NB4 (cell line): Measurements from ENCODE around the gene MB21D2.

Experiments used
- DNase-seq: peaks from one replicate; pipeline ENCODE4 v3.0.0; 2010; ENCODE audit warnings: low read depth
- H3K4me3 ChIP-seq: one replicate; pipeline ENCODE4 v1.5.1; 2011; ENCODE audit warnings: mild to moderate bottlenecking, low read depth, low read length, moderate library complexity
- CTCF ChIP-seq: IDR thresholded peaks from one replicate; pipeline ENCODE4 v1.5.1; 2012; ENCODE audit warnings: low read depth, low read length
- MYC ChIP-seq: IDR thresholded peaks from 2 replicates; pipeline ENCODE4 v1.6.1; 2011; ENCODE audit warnings: low read depth, low read length
- POLR2A ChIP-seq: IDR thresholded peaks from 2 replicates; pipeline ENCODE4 v1.6.1; 2011; ENCODE audit warnings: mild to moderate bottlenecking; ENCODE audit not compliant: insufficient read length; ENCODE audit errors: extremely low read depth
- TF ChIP-seq, protein P1 (sequence below): IDR thresholded peaks from 2 replicates; pipeline ENCODE4 v1.6.1; 2011; ENCODE audit warnings: low read depth, low read length

Gene MB21D2

DNA sequence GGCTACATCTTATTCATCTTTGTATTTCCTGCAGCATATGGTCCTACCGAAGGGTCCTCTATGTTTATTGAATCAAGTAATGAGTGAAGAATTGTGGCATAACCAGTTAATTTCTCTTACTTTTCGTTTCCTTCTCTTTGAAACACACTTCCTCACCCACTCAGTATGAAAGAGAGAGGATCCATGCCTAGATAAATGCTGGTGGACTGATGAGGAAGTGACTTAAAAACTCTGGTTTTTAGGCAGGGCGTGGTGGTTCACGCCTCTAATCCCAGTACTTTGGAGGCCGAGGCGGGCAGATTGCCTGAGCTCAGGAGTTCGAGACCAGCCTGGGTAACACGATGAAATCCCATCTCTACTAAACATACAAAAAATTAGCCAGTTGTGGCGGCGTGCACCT is 2.2 kb upstream of the MB21D2 start:
- H3K4me3 ChIP-seq = no peak overlapping the region
- TF ChIP-seq, protein P1, sequence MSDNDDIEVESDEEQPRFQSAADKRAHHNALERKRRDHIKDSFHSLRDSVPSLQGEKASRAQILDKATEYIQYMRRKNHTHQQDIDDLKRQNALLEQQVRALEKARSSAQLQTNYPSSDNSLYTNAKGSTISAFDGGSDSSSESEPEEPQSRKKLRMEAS = no peak
- TF ChIP-seq MYC (no peak), CTCF (no peak), POLR2A (no peak)
- no peak for DNase-seq

DNA sequence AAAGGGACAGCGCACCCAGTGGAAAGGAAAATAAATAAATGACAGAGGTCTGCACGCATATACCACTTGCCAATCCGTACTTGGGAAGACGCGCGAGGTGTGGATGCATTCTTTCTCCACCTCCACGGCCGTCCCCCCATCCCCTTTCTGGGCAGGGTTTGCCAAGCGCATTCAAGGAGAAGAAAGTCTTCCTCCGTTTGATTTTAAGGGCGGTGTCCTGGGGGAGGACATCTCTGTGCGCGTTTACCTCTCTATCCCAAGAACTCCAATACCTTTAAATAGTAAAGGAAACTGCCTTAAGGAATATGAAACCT is 576 bp upstream of the MB21D2 start:
- H3K4me3 ChIP-seq = peak overlapping the region; percentile 34
- DNase-seq = no peak
- TF ChIP-seq POLR2A (no peak), CTCF (no peak), MYC (no peak)
- TF ChIP-seq, protein P1 = no peak

GRCh38 chr3:192917028-192917403 is 640 bp downstream of the MB21D2 start:
- TF ChIP-seq MYC (no peak), POLR2A (no peak), CTCF (no peak)
- TF ChIP-seq, protein P1 = no peak
- DNase-seq = peak; percentile 2
- H3K4me3 ChIP-seq = no peak overlapping the region

DNA sequence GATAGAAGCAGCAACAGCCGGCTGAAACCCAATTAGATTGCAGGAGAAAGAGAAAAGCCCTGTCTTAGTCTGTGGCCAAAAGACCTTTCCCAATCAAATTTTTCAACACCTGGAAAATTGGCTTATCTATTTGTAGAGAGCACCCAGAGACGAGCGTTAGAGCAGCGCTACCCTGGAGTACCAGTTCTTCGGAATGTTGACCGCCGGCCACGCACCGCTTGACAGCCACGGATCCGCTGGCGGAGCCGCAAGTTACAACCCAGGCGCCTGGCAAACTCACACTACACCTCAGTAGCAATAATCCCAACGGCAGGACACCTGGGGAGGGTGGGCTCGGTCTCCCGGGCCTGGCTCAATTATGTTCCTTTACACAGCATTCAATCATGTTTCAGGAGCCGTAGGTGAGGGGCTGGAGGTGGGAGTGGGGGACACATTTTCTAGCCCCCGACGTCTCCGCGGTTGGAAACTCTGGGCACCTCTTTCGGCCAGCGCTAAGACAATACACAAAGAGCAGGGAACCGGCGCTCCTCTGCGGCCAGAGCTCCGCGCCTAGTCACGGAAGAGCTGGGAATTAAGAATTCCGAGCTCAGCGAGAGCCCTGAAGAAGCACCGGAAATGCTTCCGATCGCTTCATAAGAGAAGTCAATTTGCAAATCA is 1.2 kb downstream of the MB21D2 start:
- no peak for TF ChIP-seq CTCF
- TF ChIP-seq, protein P1 = no peak
- no peak for TF ChIP-seq POLR2A
- TF ChIP-seq MYC = no peak
- no peak for DNase-seq
- H3K4me3 ChIP-seq = no peak overlapping the region

DNA sequence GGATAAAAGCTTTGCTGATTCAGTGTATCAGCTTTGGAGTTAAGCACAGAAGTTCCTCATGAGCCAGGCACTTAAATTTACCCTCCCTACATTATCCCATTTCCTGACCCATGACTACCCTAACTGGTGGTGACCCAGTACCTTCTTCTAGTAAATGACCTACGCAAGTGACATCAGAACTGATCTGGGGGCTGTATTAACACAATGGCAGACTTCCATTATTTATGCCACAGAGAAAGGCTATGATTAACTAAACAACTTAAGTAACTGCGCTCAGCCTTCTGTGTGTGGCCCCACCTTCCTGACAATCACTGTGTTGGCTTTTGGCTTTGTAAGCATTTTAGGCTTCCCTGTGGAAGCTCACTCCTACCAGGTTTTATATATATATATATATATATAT is 1.9 kb downstream of the MB21D2 start:
- TF ChIP-seq MYC (no peak), POLR2A (no peak), CTCF (no peak)
- TF ChIP-seq, protein P1 = no peak
- DNase-seq = no peak
- H3K4me3 ChIP-seq = no peak overlapping the region
